Stimulated activated CD4-positive, alpha-beta T cell treated with anti-CD3 and anti-CD28 coated beads, Interleukin-15, amount 100 ng/mL, for 24 hours (primary cell): Measurements from ENCODE around the gene ACSL1.

Experiments
- DNase-seq: peaks from one replicate; pipeline ENCODE4 v3.0.0-alpha.2; 2020

Gene ACSL1

DNA sequence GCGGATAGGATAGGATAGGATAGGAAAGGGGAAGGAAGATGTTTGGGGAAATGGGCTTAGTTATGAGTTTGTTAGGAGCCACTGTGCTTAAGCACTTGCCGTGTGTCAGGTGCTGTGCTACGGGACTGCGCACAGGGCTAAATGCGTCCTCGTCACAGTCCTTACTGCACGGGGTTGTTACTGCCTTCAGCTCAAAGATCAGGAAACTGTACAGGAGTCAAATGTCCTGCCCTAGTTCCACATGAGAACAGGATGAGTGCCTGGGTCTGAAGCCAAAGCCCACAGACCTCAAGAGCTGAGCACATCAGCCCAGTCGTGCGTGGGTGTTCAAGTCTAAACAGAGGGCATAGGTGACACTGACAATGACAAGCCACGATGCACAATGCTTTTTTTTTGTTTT lies 15.0 kb downstream of the ACSL1 start:
- no peak for DNase-seq

DNA sequence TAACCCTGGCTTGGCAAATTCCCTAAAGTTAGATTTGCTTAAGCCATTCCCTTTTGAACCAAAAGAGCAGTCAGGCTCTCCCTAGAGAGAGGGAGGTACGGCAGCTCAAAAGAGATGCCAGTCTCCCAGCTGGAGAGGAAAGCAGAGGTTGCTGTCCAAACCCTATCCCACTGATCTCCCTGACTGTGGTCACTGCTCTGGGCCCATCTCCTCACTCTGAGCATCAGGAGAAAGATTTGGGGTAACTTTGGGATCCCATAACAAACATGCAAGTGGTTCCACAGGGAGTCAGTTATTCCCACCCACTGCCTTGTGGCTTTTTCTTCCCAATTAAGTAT lies 17.1 kb downstream of the ACSL1 start:
- no peak for DNase-seq

DNA sequence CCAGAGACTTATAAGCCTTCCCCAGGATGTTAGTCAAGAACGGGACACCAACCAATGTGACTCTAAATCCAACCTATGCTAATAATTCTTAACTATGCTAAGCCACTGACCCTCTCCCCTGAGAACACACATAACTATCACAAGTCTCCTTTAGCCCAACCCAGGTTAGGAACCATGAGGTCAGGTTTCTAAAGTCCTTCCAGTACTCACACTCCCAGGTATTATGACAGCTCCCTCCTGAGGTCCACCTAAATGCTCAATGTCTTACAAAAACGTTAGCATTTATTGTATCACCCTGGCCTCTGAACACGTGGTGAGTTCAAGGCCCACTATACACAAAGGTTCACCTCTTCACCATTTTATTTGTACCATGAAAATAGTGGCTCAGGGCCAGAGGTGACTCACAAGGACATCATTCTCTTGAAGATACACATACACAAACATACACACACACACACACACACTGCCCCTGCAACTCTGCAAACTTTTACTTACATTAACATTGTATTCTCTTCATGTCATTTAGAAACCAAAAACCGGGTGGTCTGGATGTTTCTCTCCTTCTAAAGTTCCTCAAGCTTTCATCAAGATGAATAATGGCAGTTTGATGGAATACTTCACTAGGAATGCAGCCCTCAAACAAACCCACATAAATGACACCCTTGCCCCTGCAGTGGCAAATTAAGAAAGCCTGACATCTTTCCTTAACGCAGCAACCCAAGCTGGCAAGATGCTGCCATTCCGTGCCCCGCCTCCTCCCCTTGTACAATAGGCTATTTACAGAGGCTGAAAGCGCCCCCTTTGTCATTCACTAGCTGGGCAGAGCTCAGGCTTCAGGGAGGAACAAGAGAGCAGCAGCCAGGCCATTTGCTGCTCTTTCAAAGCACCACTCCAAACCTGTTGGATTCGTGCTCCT lies 17.7 kb downstream of the ACSL1 start:
- no peak for DNase-seq

DNA sequence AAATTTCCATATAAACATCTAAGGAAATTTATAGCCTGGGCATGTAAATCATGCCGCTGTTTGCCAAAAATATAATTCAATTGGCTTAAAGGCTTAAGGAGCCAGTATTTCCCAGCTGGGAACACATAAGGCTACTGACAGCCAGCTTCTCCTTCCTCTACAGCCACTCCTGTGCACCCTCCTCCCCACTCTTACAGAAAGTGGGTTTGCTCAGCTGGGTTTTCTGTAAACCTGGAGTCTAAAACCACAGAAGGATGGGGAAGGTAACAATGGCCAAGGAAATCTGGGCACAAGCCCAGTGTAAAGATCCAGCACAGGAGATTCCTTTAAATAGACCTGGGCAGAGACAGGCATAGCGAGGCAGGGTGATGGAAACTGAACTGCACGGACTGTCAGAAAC lies 18.5 kb downstream of the ACSL1 start:
- no peak for DNase-seq

DNA sequence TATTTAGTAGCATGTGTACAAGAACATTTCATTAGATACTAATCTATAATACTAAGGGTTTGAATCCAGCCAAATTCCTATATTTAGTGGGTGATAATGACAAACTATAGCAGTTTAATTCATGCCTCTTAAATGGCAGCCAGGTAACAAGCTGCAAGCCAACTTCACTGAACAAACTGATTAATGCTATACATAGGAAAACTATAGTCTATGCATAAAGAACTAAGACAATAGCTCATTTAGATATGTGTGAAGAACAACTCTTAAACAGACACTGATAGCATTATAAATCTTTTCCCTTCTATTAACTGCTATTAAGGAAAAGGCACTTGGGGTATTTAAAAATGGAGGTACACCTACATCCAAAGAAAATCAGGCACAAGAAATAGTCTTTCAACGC lies 19.1 kb downstream of the ACSL1 start:
- no peak for DNase-seq

DNA sequence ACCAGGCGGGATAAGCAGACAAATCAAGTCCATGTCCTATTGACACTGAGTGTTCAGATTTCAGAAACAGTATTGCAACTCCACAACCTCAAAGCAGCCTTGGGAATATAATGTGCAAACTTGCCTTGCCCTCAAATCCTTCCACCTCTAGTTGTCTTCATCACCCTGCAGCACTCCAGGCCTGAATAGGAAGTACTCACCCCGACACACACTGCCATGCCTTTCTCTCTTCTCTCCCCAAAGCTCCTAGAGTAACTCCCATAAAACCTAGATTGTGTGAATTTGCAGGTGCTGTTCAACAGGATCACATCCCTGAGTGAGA lies 19.6 kb downstream of the ACSL1 start:
- no peak for DNase-seq

DNA sequence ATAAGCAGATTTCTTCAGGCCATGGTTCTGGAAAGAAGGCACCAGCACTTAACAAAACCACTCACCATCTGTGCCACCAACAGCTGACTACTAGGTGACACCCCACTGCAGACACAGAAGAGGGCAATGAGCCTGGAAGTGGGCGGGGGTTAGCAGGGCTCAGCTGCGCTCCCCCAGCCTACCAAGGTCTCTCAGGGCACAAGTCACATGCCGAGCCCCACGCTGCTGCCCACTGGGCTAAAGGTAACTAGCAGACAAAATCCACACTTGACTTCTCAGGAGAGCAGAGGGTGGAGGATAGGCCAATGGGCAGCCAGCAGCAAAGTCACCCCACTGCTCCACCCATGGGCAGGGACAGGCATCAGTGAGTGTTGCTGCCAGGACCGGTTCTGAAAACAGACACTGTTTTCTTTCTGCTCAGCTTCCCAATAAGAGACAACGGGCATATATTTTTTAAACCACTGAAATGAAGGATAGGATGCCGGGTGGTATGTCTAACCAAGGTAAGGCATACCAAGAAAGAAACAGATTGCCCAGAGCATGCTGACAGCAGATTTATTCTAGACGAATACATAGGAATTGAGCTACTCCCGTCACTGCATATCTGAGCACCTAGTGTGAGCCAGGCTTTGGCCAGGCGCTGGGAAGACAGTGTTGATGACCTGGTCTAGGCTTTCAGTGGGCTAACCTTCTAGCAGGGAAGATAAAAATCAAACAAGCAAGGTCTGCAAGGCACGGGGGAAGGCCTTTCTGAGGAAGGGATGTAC lies 20.1 kb downstream of the ACSL1 start:
- no peak for DNase-seq

DNA sequence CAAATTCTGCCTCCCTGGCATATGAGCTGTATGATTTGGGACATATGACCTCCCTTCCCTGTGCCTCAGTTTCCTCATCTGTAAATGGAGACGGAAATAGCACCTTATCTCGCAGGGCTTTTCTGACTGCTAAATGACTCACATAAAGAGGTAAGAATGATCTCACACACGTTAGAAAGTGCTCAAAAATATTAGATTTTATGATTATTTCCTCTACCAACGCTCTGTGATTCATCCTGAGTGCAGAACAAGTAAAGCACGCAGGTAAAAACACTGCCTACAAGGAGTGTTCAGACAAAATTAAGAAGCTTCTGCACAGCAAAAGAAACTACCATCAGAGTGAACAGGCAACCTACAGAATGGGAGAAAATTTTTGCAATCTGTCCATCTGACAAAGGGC lies 21.1 kb downstream of the ACSL1 start:
- DNase-seq, result no peak

DNA sequence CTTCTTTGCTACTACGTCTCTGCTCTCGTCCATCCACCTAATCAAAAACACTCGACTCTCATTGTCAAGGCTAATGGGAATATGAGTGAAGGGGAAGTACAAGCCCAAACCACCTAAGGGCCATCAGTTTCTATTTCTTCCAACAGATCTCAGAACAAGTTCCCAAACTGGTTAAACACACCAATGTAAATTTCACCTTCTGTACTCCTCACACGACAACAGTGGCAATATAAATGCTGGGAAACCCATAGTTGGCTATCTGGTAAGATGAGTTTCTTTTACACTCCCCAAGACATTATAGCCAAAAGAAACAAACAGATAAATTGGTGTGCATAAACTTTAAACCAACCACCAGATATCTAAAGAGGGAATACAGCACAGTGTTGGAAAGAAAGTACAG lies 21.9 kb downstream of the ACSL1 start:
- no peak for DNase-seq

DNA sequence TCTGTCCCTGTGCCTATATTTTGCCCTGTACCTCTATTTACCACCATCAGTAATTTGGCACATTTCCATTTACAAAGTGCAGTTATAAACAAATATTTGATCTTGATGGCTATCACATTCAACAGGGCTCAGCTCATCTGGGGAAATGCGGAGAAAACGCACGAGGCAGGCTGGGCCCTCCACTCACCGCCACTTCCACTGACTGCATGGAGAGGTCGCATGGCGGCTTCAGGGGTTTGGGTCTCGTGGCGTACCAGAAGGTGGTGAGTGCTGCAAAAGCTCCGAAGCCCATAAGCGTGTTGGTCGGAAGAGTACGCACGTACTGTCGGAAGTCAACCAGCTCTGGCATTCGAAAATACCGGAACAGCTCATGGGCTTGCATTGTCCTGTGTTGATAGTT lies 22.6 kb downstream of the ACSL1 start:
- no peak for DNase-seq

DNA sequence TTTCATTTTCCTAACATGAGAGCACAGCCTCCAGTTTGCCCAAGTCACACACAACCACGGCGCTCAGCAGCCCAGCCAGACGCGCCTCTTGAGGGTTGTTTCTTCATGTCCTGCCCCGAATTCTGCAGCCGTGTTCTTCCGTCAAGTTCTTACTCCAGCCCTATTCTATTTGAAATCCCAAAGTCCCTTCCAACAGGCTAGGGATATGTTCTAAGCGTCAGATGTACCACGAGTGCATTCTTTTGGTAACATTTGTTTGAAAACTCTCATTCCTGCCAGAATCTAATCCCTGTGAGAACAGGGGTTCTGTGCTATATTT lies 23.1 kb downstream of the ACSL1 start:
- no peak for DNase-seq

DNA sequence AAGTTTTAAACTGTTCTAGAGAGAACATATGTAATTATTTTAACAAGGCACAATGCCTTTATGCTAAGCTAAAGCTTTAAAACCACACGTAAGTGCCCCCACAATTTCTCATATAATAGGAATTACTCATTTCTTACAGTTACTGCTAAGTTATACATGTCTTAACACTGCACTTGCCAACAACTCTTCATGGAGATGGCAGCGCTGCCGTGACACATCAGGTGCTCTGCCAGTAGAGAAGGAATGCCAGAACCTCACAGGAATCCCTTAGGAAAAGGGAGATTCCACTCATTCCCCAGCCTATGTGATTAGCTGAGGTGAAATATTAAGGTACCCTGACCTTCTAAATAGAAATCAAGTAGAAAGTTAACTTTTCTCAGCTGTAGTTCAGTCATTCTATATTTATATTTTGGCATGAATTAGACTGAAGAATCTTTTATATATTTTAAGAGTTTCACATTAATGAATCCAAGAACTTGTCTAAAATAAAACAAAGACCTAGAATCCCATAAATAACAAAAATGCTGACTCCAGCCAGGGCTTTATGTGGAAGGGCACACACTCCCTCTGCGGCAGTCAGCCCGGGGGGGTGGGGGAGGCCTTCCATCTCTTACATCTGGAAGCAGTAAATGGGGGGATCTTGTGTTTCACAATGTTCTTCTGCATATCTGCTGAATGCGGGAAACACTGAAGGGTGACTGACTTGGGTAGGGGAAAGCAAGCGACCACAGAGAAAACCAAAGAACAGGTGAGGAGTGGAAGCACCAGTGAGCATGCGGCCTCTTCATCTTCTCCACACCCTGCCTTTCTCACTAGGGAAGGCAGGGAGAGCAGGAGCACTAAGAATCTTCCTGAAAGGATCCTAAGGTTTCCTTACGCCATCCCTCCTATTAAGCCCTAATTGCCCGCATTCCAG lies 23.7 kb downstream of the ACSL1 start:
- DNase-seq, result no peak

DNA sequence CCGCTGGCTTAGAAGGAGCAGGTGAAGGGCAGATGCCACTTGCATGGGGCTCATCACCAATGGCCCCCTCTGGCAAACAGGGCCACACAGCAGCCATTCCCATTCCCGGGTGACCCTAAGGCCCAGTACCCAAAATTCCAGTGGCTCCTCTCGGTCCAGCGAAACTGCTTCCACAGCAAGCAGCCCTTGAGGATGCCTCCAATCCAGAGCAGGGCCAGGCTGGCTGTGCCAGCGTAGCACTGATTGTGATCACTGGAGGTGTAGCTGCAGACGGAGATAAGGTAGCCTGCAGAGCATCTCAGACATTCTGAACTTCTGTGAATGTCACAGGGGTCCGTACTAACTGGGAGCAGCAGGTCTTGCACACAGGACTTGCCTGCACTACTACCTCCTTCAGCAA lies 27.3 kb downstream of the ACSL1 start:
- no peak for DNase-seq

DNA sequence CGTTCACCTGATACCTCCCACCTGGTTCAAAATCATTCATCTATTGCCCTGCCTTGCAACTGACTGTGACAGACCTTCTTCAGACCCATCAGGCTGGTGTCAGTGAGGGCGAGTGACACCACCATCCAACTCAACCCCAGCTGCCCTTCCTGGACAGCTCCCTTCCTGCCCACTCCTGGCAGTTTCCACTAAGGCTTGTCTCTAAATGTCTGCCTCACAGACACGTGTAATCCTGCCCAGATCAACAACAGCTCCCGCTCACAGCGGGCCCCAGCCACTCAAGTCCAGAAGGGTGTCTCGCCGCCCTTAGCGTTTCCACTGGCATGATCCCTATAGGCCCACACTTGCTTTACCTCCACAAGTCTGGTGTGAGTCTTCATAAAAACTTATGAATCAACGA lies 28.9 kb downstream of the ACSL1 start:
- no peak for DNase-seq

DNA sequence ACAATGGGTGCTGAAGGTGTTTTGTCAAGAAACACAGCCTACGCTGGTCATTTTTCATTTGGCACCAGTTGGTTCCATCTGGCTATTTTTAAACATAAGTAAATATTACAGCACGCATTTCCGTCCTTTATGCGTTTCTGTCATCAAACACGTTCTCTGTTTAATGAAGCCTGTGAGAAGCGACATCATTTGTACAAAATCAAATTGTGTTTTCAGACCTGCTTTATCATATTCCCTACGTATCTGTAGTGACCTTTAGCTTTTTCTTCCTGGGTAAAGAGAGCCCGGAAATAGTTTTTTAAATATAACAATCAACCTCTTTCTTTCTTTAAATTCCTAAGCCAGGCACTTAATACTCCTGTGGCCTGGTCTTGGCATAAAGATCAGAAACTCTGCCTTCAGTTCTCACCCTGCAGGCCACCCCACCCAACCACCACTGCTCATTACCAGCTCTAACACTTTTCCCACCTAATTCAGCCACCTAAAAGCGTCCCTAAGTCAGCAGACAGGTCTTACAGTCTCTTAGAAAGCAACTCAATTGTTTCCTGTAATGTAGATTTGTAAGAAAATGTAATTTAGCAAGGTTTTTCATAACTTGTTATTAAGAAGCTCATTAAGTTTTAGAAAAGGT lies 30.4 kb downstream of the ACSL1 start:
- no peak for DNase-seq

DNA sequence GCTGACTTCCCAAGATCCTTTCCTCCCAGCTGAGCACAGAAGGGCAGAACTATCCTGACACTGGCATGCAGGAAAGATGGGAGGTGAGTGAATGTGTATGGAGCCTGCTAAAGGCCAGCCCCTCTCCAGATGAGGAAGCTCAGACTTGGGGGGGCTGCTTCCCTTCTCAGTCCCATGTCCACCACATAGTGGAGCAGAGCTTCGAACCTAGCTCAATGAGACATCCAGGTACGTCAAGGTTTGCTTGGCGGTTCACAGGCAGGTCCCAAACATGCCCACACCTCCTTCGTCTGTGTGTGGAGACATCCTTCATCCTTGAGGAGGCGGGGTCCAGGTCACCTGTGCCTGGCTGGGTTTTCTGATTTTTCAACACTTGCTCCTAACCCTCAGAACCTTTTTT lies 31.3 kb downstream of the ACSL1 start:
- DNase-seq, result no peak

DNA sequence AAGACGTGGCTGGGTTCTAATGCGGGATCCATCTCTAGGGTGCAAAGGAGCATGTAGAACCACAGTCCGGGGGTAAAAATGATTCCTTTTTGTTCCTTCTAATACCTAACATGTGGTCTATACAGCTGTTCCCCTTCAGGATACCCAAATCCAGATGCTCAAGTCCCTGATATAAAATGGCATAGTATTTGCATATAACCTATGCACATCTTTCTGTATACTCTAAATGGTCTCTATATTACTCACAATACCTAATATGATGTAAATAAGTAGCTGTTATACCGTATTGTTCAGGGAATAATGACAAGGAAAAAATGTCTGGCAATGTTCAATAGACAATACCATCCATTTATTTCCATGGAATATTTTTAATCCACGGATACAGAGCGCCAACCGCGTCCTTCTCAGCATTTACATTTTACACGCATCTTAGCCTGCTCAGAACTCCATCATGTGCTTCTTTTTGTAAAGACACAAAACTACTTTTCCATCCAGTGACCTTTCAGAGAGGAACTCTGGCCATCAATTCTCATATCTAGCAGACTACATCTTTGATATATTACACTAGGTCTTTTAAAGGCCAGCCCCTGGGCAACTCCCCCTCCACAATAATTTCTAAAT lies 31.9 kb downstream of the ACSL1 start:
- DNase-seq, result no peak

DNA sequence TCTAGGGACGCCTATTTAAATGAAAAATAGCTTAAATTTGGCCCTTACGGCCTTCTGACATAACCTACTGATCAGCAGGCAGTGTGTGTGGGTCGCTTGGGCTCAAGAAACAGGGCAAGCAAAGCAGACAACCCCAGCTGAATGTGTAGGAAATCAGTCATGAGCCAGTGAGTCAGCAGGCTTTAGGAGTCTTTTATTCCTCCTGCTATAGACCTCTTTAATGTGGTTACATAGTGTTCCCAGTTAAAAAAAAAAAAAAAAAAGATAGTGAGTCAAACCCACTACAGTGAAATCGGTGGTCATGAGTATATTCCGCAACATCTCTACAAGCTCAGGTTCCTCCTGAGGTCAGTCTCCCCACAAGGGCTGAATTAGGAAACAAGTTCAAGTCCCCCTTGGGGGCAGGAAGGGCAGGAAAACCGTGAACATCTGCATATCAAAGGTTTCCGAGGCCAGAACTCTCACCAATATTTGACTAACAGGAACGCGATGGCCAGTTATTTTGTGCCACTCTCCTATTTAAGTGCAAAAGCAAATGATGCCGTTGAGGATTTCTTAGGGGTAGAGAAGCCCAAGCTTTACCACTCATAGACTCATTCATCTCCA lies 32.7 kb downstream of the ACSL1 start:
- DNase-seq, result peak; percentile 73

DNA sequence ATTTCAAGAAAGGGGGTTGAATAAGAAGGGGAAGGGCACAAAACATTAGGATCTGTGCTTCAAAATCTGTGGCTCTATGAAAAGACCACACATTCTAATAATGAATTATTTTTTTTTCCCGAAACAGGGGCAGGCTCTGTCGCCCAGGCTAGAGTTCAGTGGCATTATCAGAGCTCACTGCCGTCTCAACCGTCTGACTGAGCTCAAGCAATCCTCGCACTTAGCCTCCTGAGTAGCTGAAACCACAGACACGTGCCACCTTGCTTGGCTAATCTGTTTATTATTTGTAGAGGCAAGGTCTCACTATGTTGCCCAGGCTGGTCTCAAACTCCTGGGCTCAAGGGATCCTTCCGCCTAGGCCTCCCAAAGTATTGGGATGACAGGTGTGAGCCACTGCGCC lies 33.4 kb downstream of the ACSL1 start:
- no peak for DNase-seq

DNA sequence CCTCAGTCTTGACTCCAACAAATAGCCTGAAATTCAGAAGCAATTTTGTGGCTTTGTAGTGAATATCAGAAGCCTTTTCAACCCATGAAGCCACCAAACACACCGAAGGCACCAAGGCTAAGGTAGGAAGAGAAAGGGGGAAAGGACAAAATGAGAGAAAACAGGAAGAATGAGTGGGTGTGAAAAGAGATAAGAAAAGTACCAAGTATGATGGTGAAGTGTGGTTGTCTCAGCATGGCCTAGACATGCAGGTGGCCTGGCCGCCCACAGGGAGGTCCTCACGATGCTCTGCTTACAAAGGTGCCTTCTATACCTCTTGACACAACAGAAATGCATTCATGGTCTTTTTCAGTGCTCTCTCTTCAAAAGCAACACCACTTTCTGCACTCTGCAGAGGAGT lies 34.9 kb downstream of the ACSL1 start:
- no peak for DNase-seq

DNA sequence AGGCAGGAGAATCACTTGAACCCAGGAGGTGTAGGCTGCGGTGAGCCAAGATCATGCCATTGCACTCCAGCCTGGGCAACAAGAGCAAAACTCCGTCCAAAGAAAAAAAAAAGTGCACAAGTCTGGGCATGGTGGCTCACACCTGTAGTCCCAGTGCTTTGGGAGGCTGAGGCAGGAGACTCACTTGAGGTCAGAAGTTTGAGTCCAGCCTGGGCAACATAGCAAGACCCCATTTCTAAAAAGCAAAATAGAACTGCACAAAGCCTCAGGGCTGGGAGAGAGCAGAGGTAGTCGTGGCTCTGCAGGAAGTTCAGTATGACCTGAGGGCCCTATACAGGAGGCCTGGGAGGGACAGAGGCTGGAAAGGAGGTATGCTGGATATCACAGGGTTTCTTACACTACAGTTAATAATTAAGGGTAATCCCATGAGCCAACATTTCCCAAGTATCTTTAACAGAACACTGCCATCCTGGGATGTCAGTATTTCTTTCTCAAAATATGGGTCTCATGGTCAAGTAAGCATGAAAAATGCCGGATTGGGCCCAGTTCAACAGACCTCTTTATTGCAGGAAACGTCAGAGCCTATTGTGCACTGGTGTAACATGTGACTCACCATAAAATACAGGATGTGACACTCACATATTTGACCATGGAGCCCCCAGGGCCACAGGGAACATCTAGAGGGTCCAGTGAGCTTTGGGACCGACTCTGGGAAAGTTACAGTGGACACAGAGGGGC lies 37.8 kb downstream of the ACSL1 start:
- no peak for DNase-seq

DNA sequence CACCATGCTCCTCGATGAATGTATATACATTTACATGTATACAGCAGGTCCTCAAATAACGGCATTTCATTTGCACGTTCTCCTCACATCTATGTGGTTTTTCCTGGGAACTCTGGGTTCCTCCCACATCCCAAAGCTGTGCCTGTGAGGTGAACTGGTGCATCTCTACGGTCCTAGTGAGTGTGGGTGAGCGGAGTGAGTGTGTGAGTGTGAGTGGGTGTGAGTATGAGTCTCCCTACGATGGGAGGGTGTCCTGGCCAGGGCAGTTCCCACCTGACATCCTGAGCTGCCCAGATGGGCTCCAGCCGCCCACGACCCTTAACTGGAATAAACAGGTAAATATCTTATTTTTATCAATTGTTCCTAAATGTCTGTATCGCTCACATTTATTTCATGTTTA lies 40.0 kb downstream of the ACSL1 start:
- no peak for DNase-seq
